ENCODE data around the gene ARMC6.

Gene ARMC6

GRCh38 chr19:19040417-19040816 is 7.0 kb downstream of the ARMC6 start:
- H3K4me3 ChIP-seq (ENCODE audit: low read depth, low read length), result no peak overlapping the region
- DNase-seq (ENCODE audit: low read depth), result no peak

GRCh38 chr19:19042732-19043280 is 9.4 kb downstream of the ARMC6 start:
- H3K4me3 ChIP-seq (ENCODE audit: low read depth, low read length), result no peak overlapping the region
- no peak for DNase-seq (ENCODE audit: low read depth)
- TF ChIP-seq CTCF (IDR thresholded peaks at IDR 0.05; ENCODE audit: low read depth, low read length), result no peak

More at GRCh38 chr19:19040417-19040816, 7.0 kb downstream of the ARMC6 start:
- TF ChIP-seq CTCF (IDR thresholded peaks at IDR 0.05; ENCODE audit: low read depth, low read length), result no peak
- TF ChIP-seq MYC (IDR thresholded peaks at IDR 0.05; ENCODE audit: low read depth, low read length), result no peak

GRCh38 chr19:19043481-19043880 is 10.1 kb downstream of the ARMC6 start:
- no peak overlapping the region for H3K4me3 ChIP-seq (ENCODE audit: low read depth, low read length)

GRCh38 chr19:19043881-19044280 is 10.5 kb downstream of the ARMC6 start:
- no peak overlapping the region for H3K4me3 ChIP-seq (ENCODE audit: low read depth, low read length)
- no peak for DNase-seq (ENCODE audit: low read depth)
- TF ChIP-seq MYC (IDR thresholded peaks at IDR 0.05; ENCODE audit: low read depth, low read length), result no peak

More at GRCh38 chr19:19043481-19043880, 10.1 kb downstream of the ARMC6 start:
- TF ChIP-seq CTCF (IDR thresholded peaks at IDR 0.05; ENCODE audit: low read depth, low read length), result no peak
- TF ChIP-seq POLR2A (IDR thresholded peaks at IDR 0.05; ENCODE audit: extremely low read depth, insufficient read length), result no peak
- no peak for TF ChIP-seq MAX (IDR thresholded peaks at IDR 0.05; ENCODE audit: low read depth, low read length)
- TF ChIP-seq MYC (IDR thresholded peaks at IDR 0.05; ENCODE audit: low read depth, low read length), result no peak
- no peak for DNase-seq (ENCODE audit: low read depth)

- DNase-seq (ENCODE audit: low read depth), result peak; percentile 44
- TF ChIP-seq POLR2A (IDR thresholded peaks at IDR 0.05; ENCODE audit: extremely low read depth, insufficient read length) (no peak), MAX (IDR thresholded peaks at IDR 0.05; ENCODE audit: low read depth, low read length) (no peak), CTCF (IDR thresholded peaks at IDR 0.05; ENCODE audit: low read depth, low read length) (no peak), MYC (IDR thresholded peaks at IDR 0.05; ENCODE audit: low read depth, low read length) (no peak)
Observed at GRCh38 chr19:19049406-19049805, 16.0 kb downstream of the ARMC6 start.

GRCh38 chr19:19050104-19050503 is 16.7 kb downstream of the ARMC6 start:
- no peak for TF ChIP-seq CTCF (IDR thresholded peaks at IDR 0.05; ENCODE audit: low read depth, low read length)
- DNase-seq (ENCODE audit: low read depth), result no peak
- no peak overlapping the region for H3K4me3 ChIP-seq (ENCODE audit: low read depth, low read length)

More at GRCh38 chr19:19049406-19049805, 16.0 kb downstream of the ARMC6 start:
- H3K4me3 ChIP-seq (ENCODE audit: low read depth, low read length), result no peak overlapping the region

GRCh38 chr19:19050731-19051130 is 17.3 kb downstream of the ARMC6 start:
- no peak for TF ChIP-seq MAX (IDR thresholded peaks at IDR 0.05; ENCODE audit: low read depth, low read length)
- no peak for TF ChIP-seq MYC (IDR thresholded peaks at IDR 0.05; ENCODE audit: low read depth, low read length)
- TF ChIP-seq POLR2A (IDR thresholded peaks at IDR 0.05; ENCODE audit: extremely low read depth, insufficient read length), result no peak
- TF ChIP-seq CTCF (IDR thresholded peaks at IDR 0.05; ENCODE audit: low read depth, low read length), result no peak
- no peak overlapping the region for H3K4me3 ChIP-seq (ENCODE audit: low read depth, low read length)
- no peak for DNase-seq (ENCODE audit: low read depth)

All from NB4 (cell line).